Measurements from ENCODE around the gene PIPOX.
A peak's percentile ranks its signal among the peaks of the same experiment; 100 is the strongest.

The PIPOX gene

DNA sequence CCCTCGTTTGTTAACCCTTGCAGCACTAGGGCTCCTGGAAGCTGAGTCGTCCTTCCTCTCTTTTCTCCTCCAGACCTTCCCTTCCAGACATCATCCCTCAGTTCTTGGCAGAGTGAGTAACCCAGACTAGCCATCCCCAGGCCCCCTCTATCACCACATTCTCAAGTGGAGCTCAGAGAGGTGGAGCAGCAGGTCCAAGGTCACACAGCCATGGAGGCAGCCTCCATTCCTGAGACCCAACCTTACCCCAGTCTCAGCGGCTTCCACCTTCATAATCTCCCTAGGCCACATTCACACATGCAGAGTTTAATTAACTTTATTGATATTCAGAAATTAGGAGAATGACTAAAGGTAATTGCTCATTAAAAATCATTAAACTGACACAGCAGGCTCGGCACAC lies 40.1 kb upstream of the PIPOX start:
- no peak for DNase-seq (ENCODE audit: low read depth)
- TF ChIP-seq, protein P1, sequence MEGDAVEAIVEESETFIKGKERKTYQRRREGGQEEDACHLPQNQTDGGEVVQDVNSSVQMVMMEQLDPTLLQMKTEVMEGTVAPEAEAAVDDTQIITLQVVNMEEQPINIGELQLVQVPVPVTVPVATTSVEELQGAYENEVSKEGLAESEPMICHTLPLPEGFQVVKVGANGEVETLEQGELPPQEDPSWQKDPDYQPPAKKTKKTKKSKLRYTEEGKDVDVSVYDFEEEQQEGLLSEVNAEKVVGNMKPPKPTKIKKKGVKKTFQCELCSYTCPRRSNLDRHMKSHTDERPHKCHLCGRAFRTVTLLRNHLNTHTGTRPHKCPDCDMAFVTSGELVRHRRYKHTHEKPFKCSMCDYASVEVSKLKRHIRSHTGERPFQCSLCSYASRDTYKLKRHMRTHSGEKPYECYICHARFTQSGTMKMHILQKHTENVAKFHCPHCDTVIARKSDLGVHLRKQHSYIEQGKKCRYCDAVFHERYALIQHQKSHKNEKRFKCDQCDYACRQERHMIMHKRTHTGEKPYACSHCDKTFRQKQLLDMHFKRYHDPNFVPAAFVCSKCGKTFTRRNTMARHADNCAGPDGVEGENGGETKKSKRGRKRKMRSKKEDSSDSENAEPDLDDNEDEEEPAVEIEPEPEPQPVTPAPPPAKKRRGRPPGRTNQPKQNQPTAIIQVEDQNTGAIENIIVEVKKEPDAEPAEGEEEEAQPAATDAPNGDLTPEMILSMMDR (conservative IDR thresholded peaks at IDR 0.05; ENCODE audit: low read length): no peak
- no peak overlapping the region for H3K4me3 ChIP-seq (ENCODE audit: low read length)

- DNase-seq (ENCODE audit: low read depth): no peak
- no peak overlapping the region for H3K4me3 ChIP-seq (ENCODE audit: low read length)
- TF ChIP-seq, protein P1 (conservative IDR thresholded peaks at IDR 0.05; ENCODE audit: low read length): no peak
Observed at GRCh38 chr17:29003289-29003688, 39.7 kb upstream of the PIPOX start.

GRCh38 chr17:29004081-29004692 lies 38.8 kb upstream of the PIPOX start:
- peak; percentile 16 for DNase-seq (ENCODE audit: low read depth)
- TF ChIP-seq, protein P1 (conservative IDR thresholded peaks at IDR 0.05; ENCODE audit: low read length): no peak
- H3K4me3 ChIP-seq (ENCODE audit: low read length): no peak overlapping the region

- no peak within 1 kb of the TSS for H3K4me3 ChIP-seq (ENCODE audit: low read length)
- DNase-seq (ENCODE audit: low read depth): peak; percentile 36
- TF ChIP-seq, protein P1 (conservative IDR thresholded peaks at IDR 0.05; ENCODE audit: low read length): no peak
Observed at GRCh38 chr17:29005936-29006511, 36.9 kb upstream of the PIPOX start, which contains the start of gene SEZ6. Gene SEZ6, minus strand, starts transcription at chr17:29006033. Its CDS starts 164 bp downstream, at chr17:29005869.

DNA sequence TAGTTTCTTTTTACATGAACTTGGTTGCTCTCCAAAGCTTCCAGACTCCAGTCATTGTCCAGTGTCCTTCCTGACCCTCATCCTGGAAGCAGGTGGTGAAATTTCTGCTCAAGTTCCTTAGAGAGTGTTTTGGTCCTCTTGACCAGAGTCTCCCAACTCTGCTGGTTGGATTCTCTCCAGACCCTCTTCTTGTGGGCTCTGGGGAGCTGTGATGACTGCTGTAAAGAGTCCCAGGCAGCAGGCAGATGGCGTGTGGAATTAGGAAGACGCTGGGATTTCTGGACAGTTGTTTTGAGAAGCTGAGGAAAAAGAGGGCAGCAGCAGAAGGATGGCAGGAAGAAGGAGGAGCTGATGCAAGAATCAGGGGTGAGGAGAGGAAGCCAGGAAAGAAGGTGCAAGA lies 35.5 kb upstream of the PIPOX start:
- DNase-seq (ENCODE audit: low read depth): no peak
- TF ChIP-seq, protein P1 (conservative IDR thresholded peaks at IDR 0.05; ENCODE audit: low read length): no peak
- no peak overlapping the region for H3K4me3 ChIP-seq (ENCODE audit: low read length)

DNA sequence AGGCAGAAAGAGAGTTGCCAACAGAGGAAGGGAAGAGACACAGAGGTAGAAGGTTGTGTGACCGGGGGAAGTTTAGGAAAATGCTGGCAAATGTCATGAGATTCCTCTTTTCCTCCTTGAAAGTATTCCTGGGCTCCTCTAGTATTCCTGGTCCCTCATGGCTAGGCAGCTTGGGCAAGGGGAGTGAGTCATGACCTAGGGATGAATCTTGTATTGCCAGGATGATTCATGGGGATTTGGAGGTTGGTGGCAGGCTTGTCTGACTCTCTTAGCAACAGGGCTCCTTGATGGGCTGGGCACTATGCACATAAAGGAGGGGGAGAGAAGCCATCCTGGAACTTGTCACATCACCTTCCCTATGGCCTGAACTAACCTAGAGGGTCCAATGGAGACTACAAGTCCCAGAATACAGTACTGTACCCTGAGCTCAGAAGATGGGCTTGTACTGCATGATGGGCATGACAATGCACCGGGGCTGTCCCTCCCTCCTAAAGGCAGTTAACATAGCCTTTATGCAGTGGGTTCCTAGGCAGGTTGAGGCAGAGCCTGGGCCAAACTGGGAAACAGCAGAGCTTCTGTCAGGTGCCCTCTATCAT lies 35.0 kb upstream of the PIPOX start:
- TF ChIP-seq, protein P1 (conservative IDR thresholded peaks at IDR 0.05; ENCODE audit: low read length): no peak
- peak; percentile 17 for DNase-seq (ENCODE audit: low read depth)
- H3K4me3 ChIP-seq (ENCODE audit: low read length): no peak overlapping the region

GRCh38 chr17:29008591-29008990 lies 34.4 kb upstream of the PIPOX start:
- DNase-seq (ENCODE audit: low read depth): no peak
- TF ChIP-seq, protein P1 (conservative IDR thresholded peaks at IDR 0.05; ENCODE audit: low read length): no peak
- no peak overlapping the region for H3K4me3 ChIP-seq (ENCODE audit: low read length)

Measured in AG10803 (cell line).